ENCODE results near the gene PAOX. TPM values are rescaled to one million over a fixed set of nuclear protein-coding genes. Genes with fewer than 3 reads are reported as not detected.

The PAOX gene
- total RNA-seq, 1 donor from 2014 or later: 8.2 TPM

DNA sequence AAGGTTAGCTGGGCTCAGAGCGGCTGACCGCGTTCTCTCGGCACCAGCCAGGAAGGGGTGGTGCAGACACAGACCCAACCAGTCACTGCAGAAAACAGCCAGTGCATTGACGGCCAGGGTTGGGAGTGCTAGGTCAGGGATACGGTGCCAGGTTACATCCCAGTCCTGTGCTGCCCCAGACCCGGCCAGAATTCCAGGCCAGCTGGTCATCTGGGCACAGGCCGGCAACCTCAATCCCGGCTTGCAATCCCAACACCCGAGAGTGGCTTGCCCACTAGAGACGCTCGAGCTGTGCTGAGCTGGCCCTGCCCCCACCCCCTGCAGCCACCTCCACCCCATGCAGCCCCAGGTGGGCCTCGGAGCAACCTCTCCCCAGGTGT is 28.1 kb upstream of the PAOX start:
- H3K27ac Mint-ChIP-seq: no peak overlapping the region
- TF ChIP-seq CTCF (conservative IDR thresholded peaks at IDR 0.05): no peak
- H3K9me3 Mint-ChIP-seq: no peaks in the 10 kb centered on the region
- no peaks in the 10 kb centered on the region for H3K4me1 Mint-ChIP-seq (ENCODE audit: unreplicated experiment)
- H3K36me3 Mint-ChIP-seq: no peaks in the 10 kb centered on the region
- H3K4me3 Mint-ChIP-seq: no peak overlapping the region
- no peak for DNase-seq (ENCODE audit: extremely low spot score, unreplicated experiment)
- H3K27me3 Mint-ChIP-seq: peaks cover 4% of the 10 kb centered on the region

GRCh38 chr10:133351408-133352318 is 27.4 kb upstream of the PAOX start:
- no peaks in the 10 kb centered on the region for H3K36me3 Mint-ChIP-seq
- no peak for DNase-seq (ENCODE audit: extremely low spot score, unreplicated experiment)
- no peak overlapping the region for H3K4me3 Mint-ChIP-seq
- no peak overlapping the region for H3K27ac Mint-ChIP-seq
- TF ChIP-seq CTCF (conservative IDR thresholded peaks at IDR 0.05): no peak
- H3K9me3 Mint-ChIP-seq: no peaks in the 10 kb centered on the region
- H3K4me1 Mint-ChIP-seq (ENCODE audit: unreplicated experiment): no peaks in the 10 kb centered on the region
- H3K27me3 Mint-ChIP-seq: peaks cover 4% of the 10 kb centered on the region

DNA sequence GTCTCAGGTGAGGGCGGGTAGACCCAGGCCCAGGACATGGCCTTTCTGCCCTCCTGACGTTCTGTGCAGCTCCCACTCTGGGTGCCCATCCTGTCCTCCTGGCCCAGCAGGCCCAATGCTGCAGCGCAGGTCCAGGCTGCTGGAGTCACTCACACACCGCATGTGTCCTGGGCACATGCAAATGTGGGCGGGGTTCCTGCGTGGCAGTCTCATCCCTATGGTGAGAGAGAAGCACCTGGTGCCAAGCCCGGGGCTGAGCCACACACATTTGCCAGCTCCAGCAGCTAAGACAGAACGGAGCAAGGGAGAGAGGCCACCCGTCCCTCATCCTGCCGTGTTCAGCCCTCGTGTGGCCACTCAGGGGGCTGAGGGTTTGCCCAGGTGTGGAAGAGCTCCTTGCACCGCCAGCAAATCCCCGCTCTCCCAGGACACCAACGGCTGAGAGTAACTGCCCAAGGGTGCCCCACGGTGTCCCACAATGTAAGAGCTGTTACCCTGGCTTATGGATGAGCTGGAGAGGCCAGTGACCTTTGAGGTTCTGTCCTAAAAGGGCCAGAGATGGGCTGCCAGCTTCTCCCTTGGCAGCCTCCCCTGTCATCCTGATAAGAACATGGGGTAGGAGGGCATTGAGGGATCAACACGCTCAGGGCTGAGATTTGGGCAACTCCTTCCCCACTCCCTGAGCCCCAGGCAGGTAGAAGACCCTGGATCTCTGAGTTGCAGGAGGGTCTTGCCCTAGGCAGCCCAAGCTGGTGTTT is 25.7 kb upstream of the PAOX start:
- Mint-ChIP-seq H3K4me1 (ENCODE audit: unreplicated experiment) (no peaks in the 10 kb centered on the region), H3K4me3 (no peak overlapping the region), H3K27ac (no peak overlapping the region), H3K27me3 (peaks cover 4% of the 10 kb centered on the region), H3K9me3 (no peaks in the 10 kb centered on the region), H3K36me3 (no peaks in the 10 kb centered on the region)
- DNase-seq (ENCODE audit: extremely low spot score, unreplicated experiment): no peak
- TF ChIP-seq CTCF (conservative IDR thresholded peaks at IDR 0.05): no peak

DNA sequence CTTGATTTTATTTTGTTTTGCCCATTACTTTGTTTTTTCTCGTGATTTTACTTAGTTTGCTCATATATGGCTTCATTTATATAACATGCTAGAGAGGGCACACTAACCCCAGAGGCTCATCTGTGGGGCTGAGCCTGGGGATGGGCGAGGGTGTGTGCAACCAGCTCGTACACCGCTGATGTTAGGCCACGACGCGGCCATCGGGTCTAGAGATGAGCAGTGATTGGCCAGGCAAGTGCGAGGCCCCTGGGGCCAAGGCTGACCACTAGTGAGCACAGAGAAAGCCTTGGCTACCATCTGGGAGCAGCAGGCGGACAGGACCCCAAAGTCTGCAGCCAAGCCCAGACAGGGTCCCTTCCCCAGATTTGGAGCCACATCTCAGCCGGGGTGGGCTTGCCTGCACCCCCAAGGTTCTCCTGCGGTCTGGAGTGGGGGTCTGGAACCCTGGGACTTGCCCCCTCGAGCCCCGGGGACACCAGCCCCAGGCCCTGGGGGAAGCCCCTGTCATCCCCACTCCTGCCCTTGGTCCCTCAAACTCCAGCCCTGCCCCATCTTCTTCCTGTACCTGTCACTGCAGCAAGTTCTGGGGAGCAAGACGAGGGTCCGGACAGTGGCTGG is 25.0 kb upstream of the PAOX start:
- Mint-ChIP-seq H3K27me3 (peaks cover 2% of the 10 kb centered on the region), H3K9me3 (no peaks in the 10 kb centered on the region), H3K36me3 (no peaks in the 10 kb centered on the region), H3K27ac (no peak overlapping the region), H3K4me1 (ENCODE audit: unreplicated experiment) (no peaks in the 10 kb centered on the region), H3K4me3 (no peak overlapping the region)
- no peak for DNase-seq (ENCODE audit: extremely low spot score, unreplicated experiment)
- no peak for TF ChIP-seq CTCF (conservative IDR thresholded peaks at IDR 0.05)

- no peak for TF ChIP-seq CTCF (conservative IDR thresholded peaks at IDR 0.05)
- DNase-seq (ENCODE audit: extremely low spot score, unreplicated experiment): no peak
- H3K27me3 Mint-ChIP-seq: no peaks in the 10 kb centered on the region
- no peak overlapping the region for H3K4me3 Mint-ChIP-seq
- H3K36me3 Mint-ChIP-seq: no peaks in the 10 kb centered on the region
- no peaks in the 10 kb centered on the region for H3K9me3 Mint-ChIP-seq
- H3K27ac Mint-ChIP-seq: no peak overlapping the region
- peaks cover 1% of the 10 kb centered on the region for H3K4me1 Mint-ChIP-seq (ENCODE audit: unreplicated experiment)
Observed at GRCh38 chr10:133354672-133355240, 24.3 kb upstream of the PAOX start.
